ENCODE results near the gene RABGAP1L.
"Not testable (repeated sequence)": the region's sequence is repeated elsewhere in the genome, so short reads cannot be mapped to it uniquely, and the experiment has no call there.

RABGAP1L gene

DNA sequence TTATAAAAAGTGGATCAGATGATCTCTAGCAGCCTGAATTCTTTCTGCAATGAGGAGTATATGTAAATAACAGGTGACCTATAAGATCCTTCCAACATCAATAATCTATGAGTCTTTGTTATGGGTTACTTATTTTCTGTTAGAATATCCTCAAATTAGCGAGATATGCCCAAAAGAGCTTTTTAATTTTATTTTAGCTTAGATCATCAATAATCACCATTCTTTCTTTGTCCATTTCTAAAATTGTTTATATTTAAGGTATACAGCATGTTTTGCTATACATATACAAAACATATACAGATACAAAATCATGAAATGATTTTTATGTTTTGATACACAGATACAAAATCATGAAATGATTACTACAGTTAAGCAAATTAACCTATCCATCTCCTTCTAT is 11.8 kb downstream of the RABGAP1L start:
- no peak for TF ChIP-seq EZH2phosphoT487 (conservative IDR thresholded peaks at IDR 0.05; ENCODE audit: low read length)
- TF ChIP-seq, protein P1, sequence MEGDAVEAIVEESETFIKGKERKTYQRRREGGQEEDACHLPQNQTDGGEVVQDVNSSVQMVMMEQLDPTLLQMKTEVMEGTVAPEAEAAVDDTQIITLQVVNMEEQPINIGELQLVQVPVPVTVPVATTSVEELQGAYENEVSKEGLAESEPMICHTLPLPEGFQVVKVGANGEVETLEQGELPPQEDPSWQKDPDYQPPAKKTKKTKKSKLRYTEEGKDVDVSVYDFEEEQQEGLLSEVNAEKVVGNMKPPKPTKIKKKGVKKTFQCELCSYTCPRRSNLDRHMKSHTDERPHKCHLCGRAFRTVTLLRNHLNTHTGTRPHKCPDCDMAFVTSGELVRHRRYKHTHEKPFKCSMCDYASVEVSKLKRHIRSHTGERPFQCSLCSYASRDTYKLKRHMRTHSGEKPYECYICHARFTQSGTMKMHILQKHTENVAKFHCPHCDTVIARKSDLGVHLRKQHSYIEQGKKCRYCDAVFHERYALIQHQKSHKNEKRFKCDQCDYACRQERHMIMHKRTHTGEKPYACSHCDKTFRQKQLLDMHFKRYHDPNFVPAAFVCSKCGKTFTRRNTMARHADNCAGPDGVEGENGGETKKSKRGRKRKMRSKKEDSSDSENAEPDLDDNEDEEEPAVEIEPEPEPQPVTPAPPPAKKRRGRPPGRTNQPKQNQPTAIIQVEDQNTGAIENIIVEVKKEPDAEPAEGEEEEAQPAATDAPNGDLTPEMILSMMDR (IDR thresholded peaks at IDR 0.05; ENCODE audit: insufficient read depth, low read length, poor library complexity, severe bottlenecking) = no peak
- no peaks in the 10 kb centered on the region for H3K36me3 ChIP-seq (ENCODE audit: low read length)
- H3F3A ChIP-seq (ENCODE audit: insufficient read depth) = no peaks in the 10 kb centered on the region
- peaks cover 44% of the 10 kb centered on the region for H3K79me2 ChIP-seq (ENCODE audit: insufficient read depth, low read length)
- H3K27me3 ChIP-seq (ENCODE audit: low read length) = no peaks in the 10 kb centered on the region
- H4K20me1 ChIP-seq (ENCODE audit: low read depth, low read length) = no peaks in the 10 kb centered on the region
- no peaks in the 10 kb centered on the region for H3K9me3 ChIP-seq (ENCODE audit: insufficient read depth, low read length)
- no peak overlapping the region for H3K4me3 ChIP-seq (ENCODE audit: insufficient read depth, low read length, poor library complexity, severe bottlenecking)
- no peak overlapping the region for H3K27ac ChIP-seq (ENCODE audit: low read depth, low read length)
- H2AFZ ChIP-seq (ENCODE audit: low read depth, low read length, severe bottlenecking) = no peak overlapping the region
- no peaks in the 10 kb centered on the region for H3K9me2 ChIP-seq (replicated peaks; ENCODE audit: insufficient read depth, low read length)
- H3K4me2 ChIP-seq (ENCODE audit: low read depth, low read length, poor library complexity, severe bottlenecking) = no peak overlapping the region
- no peak overlapping the region for H3K9ac ChIP-seq (ENCODE audit: low read length)

DNA sequence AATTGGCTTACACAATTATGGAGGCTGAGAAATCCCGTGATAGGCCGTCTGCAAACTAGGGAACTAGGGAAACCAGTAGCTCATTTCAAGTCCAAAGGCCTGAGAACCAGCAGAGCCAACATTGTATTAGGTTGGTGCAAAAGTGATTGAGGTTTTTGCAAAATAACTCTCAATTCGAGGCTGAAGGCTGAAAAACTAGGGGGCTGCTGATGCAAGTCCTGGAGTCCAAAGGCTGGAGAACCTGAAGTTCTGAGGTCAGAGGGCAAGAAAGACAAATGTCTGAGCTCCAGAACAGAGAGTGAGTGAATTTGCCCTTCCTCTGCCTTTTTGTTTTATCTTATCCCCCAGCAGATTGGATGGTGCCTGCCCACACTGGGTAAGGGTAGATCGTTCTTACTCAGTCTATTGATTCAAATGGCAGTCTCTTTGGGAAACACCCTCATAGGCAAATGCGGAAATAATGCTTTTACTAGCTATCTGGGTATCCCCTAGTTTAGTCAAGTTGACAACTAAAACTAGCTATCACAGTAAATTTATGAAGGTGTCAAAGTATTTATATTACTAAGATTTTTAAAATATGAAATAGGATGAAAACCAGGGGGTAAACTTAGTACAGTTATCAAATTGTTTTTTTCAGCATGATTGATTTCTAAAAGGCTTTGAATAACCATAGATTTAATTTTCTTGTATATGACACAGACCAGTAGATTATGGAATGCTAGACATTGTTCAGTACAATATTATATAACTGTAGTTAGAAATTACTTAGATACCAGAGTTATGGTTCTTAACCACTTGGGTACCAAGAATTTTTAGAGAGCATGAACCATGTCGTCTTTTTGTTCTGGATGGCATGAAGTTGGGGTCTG is 15.4 kb downstream of the RABGAP1L start:
- TF ChIP-seq, protein P1 (IDR thresholded peaks at IDR 0.05; ENCODE audit: insufficient read depth, low read length, poor library complexity, severe bottlenecking) = no peak
- TF ChIP-seq EZH2phosphoT487 (conservative IDR thresholded peaks at IDR 0.05; ENCODE audit: low read length) = no peak
- no peaks in the 10 kb centered on the region for H3K9me2 ChIP-seq (replicated peaks; ENCODE audit: insufficient read depth, low read length)

DNA sequence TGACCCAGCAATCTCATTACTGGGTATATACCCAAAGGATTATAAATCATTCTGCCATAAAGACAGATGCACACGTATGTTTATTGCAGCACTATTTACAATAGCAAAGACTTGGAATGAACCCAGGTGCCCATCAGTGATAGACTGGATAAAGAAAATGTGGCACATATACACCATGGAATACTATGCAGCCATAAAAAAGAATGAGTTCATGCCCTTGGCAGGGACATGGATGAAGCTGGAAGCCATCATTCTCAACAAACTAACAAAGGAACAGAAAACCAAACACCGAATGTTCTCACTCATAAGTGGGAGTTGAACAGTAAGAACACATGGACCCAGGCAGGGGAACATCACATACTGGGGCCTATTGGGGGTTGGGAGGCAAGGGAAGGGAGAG is 19.1 kb downstream of the RABGAP1L start:
- H3K4me2 ChIP-seq (ENCODE audit: low read depth, low read length, poor library complexity, severe bottlenecking); H3K9ac ChIP-seq (ENCODE audit: low read length); H3K36me3 ChIP-seq (ENCODE audit: low read length); H3K9me3 ChIP-seq (ENCODE audit: insufficient read depth, low read length); H3F3A ChIP-seq (ENCODE audit: insufficient read depth); H2AFZ ChIP-seq (ENCODE audit: low read depth, low read length, severe bottlenecking); H3K9me2 ChIP-seq (replicated peaks; ENCODE audit: insufficient read depth, low read length); H3K4me3 ChIP-seq (ENCODE audit: insufficient read depth, low read length, poor library complexity, severe bottlenecking); H3K27me3 ChIP-seq (ENCODE audit: low read length); H3K27ac ChIP-seq (ENCODE audit: low read depth, low read length); H4K20me1 ChIP-seq (ENCODE audit: low read depth, low read length): not testable (repeated sequence)
- peaks cover 32% of the 10 kb centered on the region for H3K79me2 ChIP-seq (ENCODE audit: insufficient read depth, low read length)

More for the DNA sequence above, 15.4 kb downstream of the RABGAP1L start:
- peaks cover 34% of the 10 kb centered on the region for H3K79me2 ChIP-seq (ENCODE audit: insufficient read depth, low read length)
- H3K9ac ChIP-seq (ENCODE audit: low read length) = no peak overlapping the region
- no peak overlapping the region for H3K4me2 ChIP-seq (ENCODE audit: low read depth, low read length, poor library complexity, severe bottlenecking)
- H3F3A ChIP-seq (ENCODE audit: insufficient read depth) = no peaks in the 10 kb centered on the region
- no peak overlapping the region for H3K27ac ChIP-seq (ENCODE audit: low read depth, low read length)
- no peaks in the 10 kb centered on the region for H3K27me3 ChIP-seq (ENCODE audit: low read length)
- H3K9me3 ChIP-seq (ENCODE audit: insufficient read depth, low read length) = no peaks in the 10 kb centered on the region
- no peaks in the 10 kb centered on the region; the same call in 1 of the 2 replicates for H4K20me1 ChIP-seq (ENCODE audit: low read depth, low read length)
- H2AFZ ChIP-seq (ENCODE audit: low read depth, low read length, severe bottlenecking) = no peak overlapping the region
- no peak overlapping the region for H3K4me3 ChIP-seq (ENCODE audit: insufficient read depth, low read length, poor library complexity, severe bottlenecking)
- H3K36me3 ChIP-seq (ENCODE audit: low read length) = no peaks in the 10 kb centered on the region

DNA sequence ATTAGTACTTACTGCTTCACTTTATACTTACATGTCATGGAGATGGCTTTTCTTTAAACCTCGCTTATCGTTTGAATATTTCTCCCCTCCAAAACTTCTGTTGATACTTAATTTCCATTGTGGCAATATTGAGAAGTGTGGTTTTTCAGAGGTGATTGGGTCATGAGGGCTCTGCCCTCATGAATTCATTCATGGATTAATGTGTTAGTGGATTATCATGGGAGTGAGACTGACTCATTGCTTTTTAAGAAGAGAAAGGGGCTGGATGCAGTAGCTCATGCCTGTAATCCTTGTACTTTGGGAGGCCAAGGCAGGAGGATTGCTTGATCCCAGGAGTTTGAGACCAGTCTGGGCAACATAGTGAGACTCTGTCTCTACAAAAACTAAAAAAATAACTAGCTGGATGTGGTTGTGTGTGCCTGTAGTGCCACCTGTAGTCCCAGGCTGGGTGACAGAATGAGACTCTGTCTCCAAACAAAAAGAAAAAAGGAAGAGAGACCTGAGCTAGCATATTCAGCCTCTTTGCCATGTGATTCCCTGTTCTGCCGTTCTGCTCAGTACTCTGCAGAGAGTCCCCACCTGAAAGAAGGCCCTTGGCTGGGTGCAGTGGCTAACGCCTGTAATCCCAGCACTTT is 30.2 kb downstream of the RABGAP1L start:
- Histone ChIP-seq H3K27me3 (ENCODE audit: low read length) (no peaks in the 10 kb centered on the region), H3K4me2 (ENCODE audit: low read depth, low read length, poor library complexity, severe bottlenecking) (no peak overlapping the region), H3K9ac (ENCODE audit: low read length) (no peak overlapping the region), H3K4me3 (ENCODE audit: insufficient read depth, low read length, poor library complexity, severe bottlenecking) (no peak overlapping the region), H3K36me3 (ENCODE audit: low read length) (no peaks in the 10 kb centered on the region), H3K9me2 (replicated peaks; ENCODE audit: insufficient read depth, low read length) (no peaks in the 10 kb centered on the region), H3F3A (ENCODE audit: insufficient read depth) (no peaks in the 10 kb centered on the region), H3K79me2 (ENCODE audit: insufficient read depth, low read length) (peaks cover 27% of the 10 kb centered on the region), H4K20me1 (ENCODE audit: low read depth, low read length) (no peaks in the 10 kb centered on the region), H3K9me3 (ENCODE audit: insufficient read depth, low read length) (no peaks in the 10 kb centered on the region), H3K27ac (ENCODE audit: low read depth, low read length) (no peak overlapping the region), H2AFZ (ENCODE audit: low read depth, low read length, severe bottlenecking) (no peak overlapping the region)
- TF ChIP-seq EZH2phosphoT487 (conservative IDR thresholded peaks at IDR 0.05; ENCODE audit: low read length) = no peak
- TF ChIP-seq, protein P1 (IDR thresholded peaks at IDR 0.05; ENCODE audit: insufficient read depth, low read length, poor library complexity, severe bottlenecking) = no peak
